ENCODE results near the gene RIT1. TPM values are rescaled to one million over a fixed set of nuclear protein-coding genes. Genes with fewer than 3 reads are reported as not detected.

The RIT1 gene
- total and polyA plus RNA-seq, 2 experiments from 2014 or later = 30.5 to 32.4 TPM

GRCh38 chr1:155888481-155888880 lies 22.7 kb downstream of the RIT1 start:
- in situ Hi-C loops (cut with MboI) = no loop called here
- no peak overlapping the region for H3K4me3 ChIP-seq
- H3K9ac ChIP-seq = no peak overlapping the region
- no peak overlapping the region for H3K4me2 ChIP-seq (ENCODE audit: unreplicated experiment)
- no peaks in the 10 kb centered on the region for H3K9me3 ChIP-seq (ENCODE audit: low read depth)
- no peak for TF ChIP-seq EZH2phosphoT487 (IDR thresholded peaks at IDR 0.05; ENCODE audit: insufficient read depth, low read depth)
- TF ChIP-seq EZH2 (IDR thresholded peaks at IDR 0.05; ENCODE audit: insufficient read depth, poor library complexity, severe bottlenecking) = no peak
- H3F3A ChIP-seq (ENCODE audit: insufficient read depth) = peaks cover 34% of the 10 kb centered on the region
- H3K9me2 ChIP-seq (ENCODE audit: insufficient read depth) = no peaks in the 10 kb centered on the region
- H3K27me3 ChIP-seq (replicated peaks; ENCODE audit: insufficient read depth) = no peaks in the 10 kb centered on the region
- no peaks in the 10 kb centered on the region for H4K20me1 ChIP-seq (ENCODE audit: insufficient read depth)
- H2AFZ ChIP-seq = no peak overlapping the region
- no peaks in the 10 kb centered on the region for H3K36me3 ChIP-seq (ENCODE audit: low read depth)
- H3K4me1 ChIP-seq (ENCODE audit: insufficient read depth) = peaks cover 31% of the 10 kb centered on the region
- H3K27ac ChIP-seq = no peak overlapping the region
- WGBS, 2 experiments (ENCODE audit: low coverage in 1 of 2, low lambda C conversion rate in 2 of 2, missing lambda C conversion rate in 2 of 2) = 99 to 100% methylated on average over 5 of the region's 5 CpGs
- no peaks in the 10 kb centered on the region for H3K79me2 ChIP-seq (ENCODE audit: insufficient read depth)
- no peak for DNase-seq

GRCh38 chr1:155884982-155885381 lies 26.2 kb downstream of the RIT1 start:
- Histone ChIP-seq H3K79me2 (ENCODE audit: insufficient read depth) (no peaks in the 10 kb centered on the region), H3K4me2 (ENCODE audit: unreplicated experiment) (no peak overlapping the region), H3K4me3 (no peak overlapping the region), H4K20me1 (ENCODE audit: insufficient read depth) (no peaks in the 10 kb centered on the region), H3K9me3 (ENCODE audit: low read depth) (no peaks in the 10 kb centered on the region), H3K9ac (no peak overlapping the region), H3K36me3 (ENCODE audit: low read depth) (no peaks in the 10 kb centered on the region), H3K4me1 (ENCODE audit: insufficient read depth) (peaks cover 10% of the 10 kb centered on the region), H3K27me3 (replicated peaks; ENCODE audit: insufficient read depth) (no peaks in the 10 kb centered on the region), H3K27ac (no peak overlapping the region), H2AFZ (no peak overlapping the region), H3F3A (ENCODE audit: insufficient read depth) (peaks cover 14% of the 10 kb centered on the region), H3K9me2 (ENCODE audit: insufficient read depth) (no peaks in the 10 kb centered on the region)
- in situ Hi-C loops (cut with MboI) = no loop called here
- no peak for TF ChIP-seq EZH2 (IDR thresholded peaks at IDR 0.05; ENCODE audit: insufficient read depth, poor library complexity, severe bottlenecking)
- TF ChIP-seq EZH2phosphoT487 (IDR thresholded peaks at IDR 0.05; ENCODE audit: insufficient read depth, low read depth) = no peak
- DNase-seq = no peak

GRCh38 chr1:155884031-155884960 lies 26.9 kb downstream of the RIT1 start:
- H4K20me1 ChIP-seq (ENCODE audit: insufficient read depth) = no peaks in the 10 kb centered on the region
- no peaks in the 10 kb centered on the region for H3K9me3 ChIP-seq (ENCODE audit: low read depth)
- H3K9ac ChIP-seq = no peak overlapping the region
- in situ Hi-C loops (cut with MboI) = no loop called here
- H3K27me3 ChIP-seq (replicated peaks; ENCODE audit: insufficient read depth) = no peaks in the 10 kb centered on the region
- DNase-seq = no peak
- no peak overlapping the region for H3K27ac ChIP-seq
- H3K4me2 ChIP-seq (ENCODE audit: unreplicated experiment) = no peak overlapping the region
- peaks cover 4% of the 10 kb centered on the region; the same call in 1 of the 2 replicates for H3K4me1 ChIP-seq (ENCODE audit: insufficient read depth)
- no peak overlapping the region for H2AFZ ChIP-seq
- H3K9me2 ChIP-seq (ENCODE audit: insufficient read depth) = no peaks in the 10 kb centered on the region
- 87 to 89% methylated on average over 9 of the region's 9 CpGs for WGBS, 2 experiments (ENCODE audit: low coverage in 1 of 2, low lambda C conversion rate in 2 of 2, missing lambda C conversion rate in 2 of 2)
- no peaks in the 10 kb centered on the region for H3K79me2 ChIP-seq (ENCODE audit: insufficient read depth)
- TF ChIP-seq EZH2phosphoT487 (IDR thresholded peaks at IDR 0.05; ENCODE audit: insufficient read depth, low read depth) (no peak), EZH2 (IDR thresholded peaks at IDR 0.05; ENCODE audit: insufficient read depth, poor library complexity, severe bottlenecking) (no peak)
- peaks cover 8% of the 10 kb centered on the region; the same call in 1 of the 2 replicates for H3F3A ChIP-seq (ENCODE audit: insufficient read depth)
- no peak overlapping the region for H3K4me3 ChIP-seq
- no peaks in the 10 kb centered on the region for H3K36me3 ChIP-seq (ENCODE audit: low read depth)

- no peak overlapping the region for H3K9ac ChIP-seq
Observed at GRCh38 chr1:155882766-155883165, 28.4 kb downstream of the RIT1 start.

More at GRCh38 chr1:155882766-155883165, 28.4 kb downstream of the RIT1 start:
- H3K27ac ChIP-seq = no peak overlapping the region
- no peak overlapping the region for H3K4me2 ChIP-seq (ENCODE audit: unreplicated experiment)
- H3K27me3 ChIP-seq (replicated peaks; ENCODE audit: insufficient read depth) = no peaks in the 10 kb centered on the region
- no peaks in the 10 kb centered on the region for H3K79me2 ChIP-seq (ENCODE audit: insufficient read depth)
- H2AFZ ChIP-seq = no peak overlapping the region
- H4K20me1 ChIP-seq (ENCODE audit: insufficient read depth) = no peaks in the 10 kb centered on the region
- no peaks in the 10 kb centered on the region for H3K9me3 ChIP-seq (ENCODE audit: low read depth)
- DNase-seq = no peak
- no peaks in the 10 kb centered on the region for H3F3A ChIP-seq (ENCODE audit: insufficient read depth)
- 75 to 76% methylated on average over 2 of the region's 2 CpGs for WGBS, 2 experiments (ENCODE audit: low coverage in 1 of 2, low lambda C conversion rate in 2 of 2, missing lambda C conversion rate in 2 of 2)
- no peaks in the 10 kb centered on the region for H3K9me2 ChIP-seq (ENCODE audit: insufficient read depth)
- H3K4me1 ChIP-seq (ENCODE audit: insufficient read depth) = no peaks in the 10 kb centered on the region
- no peak overlapping the region for H3K4me3 ChIP-seq
- no peaks in the 10 kb centered on the region for H3K36me3 ChIP-seq (ENCODE audit: low read depth)
- TF ChIP-seq EZH2 (IDR thresholded peaks at IDR 0.05; ENCODE audit: insufficient read depth, poor library complexity, severe bottlenecking) (no peak), EZH2phosphoT487 (IDR thresholded peaks at IDR 0.05; ENCODE audit: insufficient read depth, low read depth) (no peak)
- in situ Hi-C loops (cut with MboI) = no loop called here

Data from GM23248 (cell line).